ENCODE data around the gene EIF5AL1.

The EIF5AL1 gene

GRCh38 chr10:79562135-79562756, 49.9 kb downstream of the EIF5AL1 start:
- TF ChIP-seq EZH2 (IDR thresholded peaks at IDR 0.05; ENCODE audit: borderline replicate concordance, low read length): no peak
- TF ChIP-seq, protein P1, sequence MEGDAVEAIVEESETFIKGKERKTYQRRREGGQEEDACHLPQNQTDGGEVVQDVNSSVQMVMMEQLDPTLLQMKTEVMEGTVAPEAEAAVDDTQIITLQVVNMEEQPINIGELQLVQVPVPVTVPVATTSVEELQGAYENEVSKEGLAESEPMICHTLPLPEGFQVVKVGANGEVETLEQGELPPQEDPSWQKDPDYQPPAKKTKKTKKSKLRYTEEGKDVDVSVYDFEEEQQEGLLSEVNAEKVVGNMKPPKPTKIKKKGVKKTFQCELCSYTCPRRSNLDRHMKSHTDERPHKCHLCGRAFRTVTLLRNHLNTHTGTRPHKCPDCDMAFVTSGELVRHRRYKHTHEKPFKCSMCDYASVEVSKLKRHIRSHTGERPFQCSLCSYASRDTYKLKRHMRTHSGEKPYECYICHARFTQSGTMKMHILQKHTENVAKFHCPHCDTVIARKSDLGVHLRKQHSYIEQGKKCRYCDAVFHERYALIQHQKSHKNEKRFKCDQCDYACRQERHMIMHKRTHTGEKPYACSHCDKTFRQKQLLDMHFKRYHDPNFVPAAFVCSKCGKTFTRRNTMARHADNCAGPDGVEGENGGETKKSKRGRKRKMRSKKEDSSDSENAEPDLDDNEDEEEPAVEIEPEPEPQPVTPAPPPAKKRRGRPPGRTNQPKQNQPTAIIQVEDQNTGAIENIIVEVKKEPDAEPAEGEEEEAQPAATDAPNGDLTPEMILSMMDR (IDR thresholded peaks at IDR 0.05; ENCODE audit: low read length): peak; percentile 75
- H3K9me2 ChIP-seq (ENCODE audit: low read depth, low read length): no peaks in the 10 kb centered on the region
- no peaks in the 10 kb centered on the region for H3K4me1 ChIP-seq (ENCODE audit: insufficient read depth, low read length, severe bottlenecking)
- no peak overlapping the region for H3K4me2 ChIP-seq (ENCODE audit: low read length)
- H3K27me3 ChIP-seq (ENCODE audit: insufficient read depth, low read length): no peaks in the 10 kb centered on the region
- no peak overlapping the region for H3K27ac ChIP-seq (ENCODE audit: low read depth, low read length, poor library complexity, severe bottlenecking)
- H3K4me3 ChIP-seq (ENCODE audit: low read depth, low read length, poor library complexity, severe bottlenecking): no peak overlapping the region
- H3K9me3 ChIP-seq (ENCODE audit: low read length): no peaks in the 10 kb centered on the region
- H3K9ac ChIP-seq (ENCODE audit: low read length): no peak overlapping the region
- no peak overlapping the region for H2AFZ ChIP-seq (ENCODE audit: low read length)
- no peaks in the 10 kb centered on the region for H4K20me1 ChIP-seq (ENCODE audit: insufficient read depth, low read length)
- no peaks in the 10 kb centered on the region for H3K79me2 ChIP-seq (ENCODE audit: insufficient read depth, low read length)
- H3K36me3 ChIP-seq (ENCODE audit: insufficient read depth, low read length): no peaks in the 10 kb centered on the region
- H3F3A ChIP-seq (ENCODE audit: insufficient read depth, low read length): no peaks in the 10 kb centered on the region

DNA sequence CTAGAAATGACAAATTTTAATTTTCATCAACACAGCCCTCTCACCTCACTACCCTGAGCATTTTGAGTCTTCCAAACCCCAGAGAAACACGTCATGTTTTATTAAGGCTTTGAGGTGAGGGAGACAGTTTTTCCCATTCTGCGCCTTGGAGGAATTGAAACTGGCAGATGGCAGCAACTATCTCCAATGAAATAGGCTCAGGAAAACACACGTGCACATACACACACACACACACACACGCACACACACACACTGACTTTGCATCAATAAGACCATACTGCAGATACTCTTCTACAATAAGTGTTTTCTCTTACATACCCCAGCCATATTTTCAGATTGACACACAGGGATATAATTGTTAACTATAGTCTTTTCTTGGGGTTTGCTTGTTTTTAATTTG, 51.1 kb downstream of the EIF5AL1 start:
- Histone ChIP-seq H3K36me3 (ENCODE audit: insufficient read depth, low read length) (no peaks in the 10 kb centered on the region), H3K9me2 (ENCODE audit: low read depth, low read length) (no peaks in the 10 kb centered on the region), H3K9ac (ENCODE audit: low read length) (no peak overlapping the region), H3K27ac (ENCODE audit: low read depth, low read length, poor library complexity, severe bottlenecking) (no peak overlapping the region), H3K9me3 (ENCODE audit: low read length) (no peaks in the 10 kb centered on the region), H3K4me3 (ENCODE audit: low read depth, low read length, poor library complexity, severe bottlenecking) (no peak overlapping the region), H4K20me1 (ENCODE audit: insufficient read depth, low read length) (no peaks in the 10 kb centered on the region), H3K79me2 (ENCODE audit: insufficient read depth, low read length) (no peaks in the 10 kb centered on the region), H2AFZ (ENCODE audit: low read length) (no peak overlapping the region), H3F3A (ENCODE audit: insufficient read depth, low read length) (no peaks in the 10 kb centered on the region), H3K4me2 (ENCODE audit: low read length) (no peak overlapping the region), H3K27me3 (ENCODE audit: insufficient read depth, low read length) (no peaks in the 10 kb centered on the region), H3K4me1 (ENCODE audit: insufficient read depth, low read length, severe bottlenecking) (no peaks in the 10 kb centered on the region)
- TF ChIP-seq, protein P1 (IDR thresholded peaks at IDR 0.05; ENCODE audit: low read length): no peak
- no peak for TF ChIP-seq EZH2 (IDR thresholded peaks at IDR 0.05; ENCODE audit: borderline replicate concordance, low read length)

All from OCI-LY1 (cell line).